Brain microvascular endothelial cell (primary cell): Measurements from ENCODE around the gene MYO9A.
"Not testable (repeated sequence)": the region's sequence is repeated elsewhere in the genome, so short reads cannot be mapped to it uniquely, and the experiment has no call there.

Source experiments
- DNase-seq: peaks from one replicate; pipeline ENCODE4 v3.0.0-alpha.2; 2020
- H3K27ac ChIP-seq: fragments of 250-450 bp; sonication (Bioruptor Pico); 2 replicates; pipeline ENCODE4 v1.5.1; 2020; ENCODE audit warnings: mild to moderate bottlenecking, moderate library complexity
- H3K27me3 ChIP-seq: fragments of 250-450 bp; sonication (Bioruptor Pico); replicated peaks from 2 replicates; pipeline ENCODE4 v1.5.1; 2020; ENCODE audit warnings: mild to moderate bottlenecking
- H3K36me3 ChIP-seq: fragments of 250-450 bp; sonication (Bioruptor Pico); replicated peaks from 2 replicates; pipeline ENCODE4 v1.5.1; 2020; ENCODE audit warnings: mild to moderate bottlenecking
- H3K4me3 ChIP-seq: 2 replicates; pipeline ENCODE4 v1.5.1; 2011; ENCODE audit warnings: low read depth, mild to moderate bottlenecking, control low read depth, low read length, moderate library complexity
- CTCF ChIP-seq: IDR thresholded peaks from 2 replicates; pipeline ENCODE4 v1.5.1; 2011; ENCODE audit warnings: low read depth, mild to moderate bottlenecking, moderate library complexity, low read length, control low read depth, inconsistent platforms; ENCODE audit errors: missing control alignments
- in situ Hi-C: cut with HindIII; loops from 2 replicates; pipeline ENCODE4 v1.10.0; 2017; ENCODE audit warnings: low sequenced_read_pairs, low pct_ligation_motif_present

Gene MYO9A

GRCh38 chr15:71880276-71880675 is 237.7 kb downstream of the MYO9A start:
- Histone ChIP-seq H3K27ac (no peak overlapping the region), H3K36me3 (peaks cover 3% of the 10 kb centered on the region), H3K27me3 (no peaks in the 10 kb centered on the region), H3K4me3 (no peak overlapping the region)
- no peak for TF ChIP-seq CTCF
- no peak for DNase-seq
- in situ Hi-C loops, result no loop called here

- Histone ChIP-seq H3K4me3 (no peak overlapping the region), H3K36me3 (no peaks in the 10 kb centered on the region), H3K27ac (no peak overlapping the region), H3K27me3 (no peaks in the 10 kb centered on the region)
- no peak for TF ChIP-seq CTCF
- no peak for DNase-seq
- in situ Hi-C loops, result no loop called here
Observed at GRCh38 chr15:71874245-71874644, 243.7 kb downstream of the MYO9A start.

- H3K4me3 ChIP-seq, H3K27me3 ChIP-seq, H3K36me3 ChIP-seq, H3K27ac ChIP-seq, DNase-seq, in situ Hi-C loops: not testable (repeated sequence)
Observed at GRCh38 chr15:71858232-71858631, 259.7 kb downstream of the MYO9A start.

- TF ChIP-seq CTCF, result no peak
- no peak overlapping the region for H3K4me3 ChIP-seq
- H3K36me3 ChIP-seq, result peaks cover 4% of the 10 kb centered on the region
- no peak overlapping the region for H3K27ac ChIP-seq
- DNase-seq, result no peak
- no peaks in the 10 kb centered on the region for H3K27me3 ChIP-seq
- in situ Hi-C loops, result no loop called here
Observed at GRCh38 chr15:71853543-71853942, 264.4 kb downstream of the MYO9A start.

GRCh38 chr15:71844916-71845315 is 273.0 kb downstream of the MYO9A start:
- no peak for DNase-seq
- peaks cover 3% of the 10 kb centered on the region for H3K36me3 ChIP-seq
- no peaks in the 10 kb centered on the region for H3K27me3 ChIP-seq
- H3K4me3 ChIP-seq, result no peak overlapping the region
- no peak overlapping the region for H3K27ac ChIP-seq
- TF ChIP-seq CTCF, result no peak
- in situ Hi-C loops, result no loop called here

GRCh38 chr15:71841563-71841962 is 276.4 kb downstream of the MYO9A start:
- Histone ChIP-seq H3K27me3 (no peaks in the 10 kb centered on the region), H3K36me3 (no peaks in the 10 kb centered on the region), H3K27ac (no peak overlapping the region), H3K4me3 (no peak overlapping the region)
- in situ Hi-C loops, result no loop called here
- peak; percentile 11 for TF ChIP-seq CTCF
- no peak for DNase-seq

GRCh38 chr15:71830981-71831380 is 287.0 kb downstream of the MYO9A start:
- TF ChIP-seq CTCF, result no peak
- no peak overlapping the region for H3K4me3 ChIP-seq
- peaks cover 29% of the 10 kb centered on the region for H3K36me3 ChIP-seq
- no peak overlapping the region for H3K27ac ChIP-seq
- H3K27me3 ChIP-seq, result no peaks in the 10 kb centered on the region
- DNase-seq, result no peak
- in situ Hi-C loops, result no loop called here
